Neural cell (in vitro differentiated cells): ENCODE data around the gene PGBD5.

ENCODE experiments used
- CTCF ChIP-seq: fragments of 450-650 bp; IDR thresholded peaks from 2 replicates; pipeline ENCODE4 v1.5.1; 2014; ENCODE audit warnings: antibody characterized with exemption, mild to moderate bottlenecking, moderate library complexity; ENCODE audit not compliant: poor library complexity, severe bottlenecking
- EP300 ChIP-seq: fragments of 450-650 bp; conservative IDR thresholded peaks from 2 replicates; pipeline ENCODE4 v1.6.1; 2014; ENCODE audit warnings: antibody characterized with exemption, mild to moderate bottlenecking, moderate library complexity; ENCODE audit not compliant: poor library complexity, severe bottlenecking
- EZH2 ChIP-seq: fragments of 200-600, 300-800 bp; shearing (Covaris generic), sonication (generic); IDR thresholded peaks from 2 replicates; pipeline ENCODE4 v1.6.1; 2014; ENCODE audit warnings: antibody characterized with exemption, low read length, borderline replicate concordance, mild to moderate bottlenecking; ENCODE audit not compliant: insufficient read depth, poor library complexity, severe bottlenecking
- MXI1 ChIP-seq: fragments of 450-650 bp; conservative IDR thresholded peaks from 2 replicates; pipeline ENCODE4 v1.6.1; 2014; ENCODE audit warnings: antibody characterized with exemption, mild to moderate bottlenecking; ENCODE audit not compliant: poor library complexity, severe bottlenecking
- POLR2AphosphoS5 ChIP-seq: IDR thresholded peaks from 2 replicates; pipeline ENCODE4 v1.6.1; 2012
- RAD21 ChIP-seq: fragments of 450-650 bp; conservative IDR thresholded peaks from 2 replicates; pipeline ENCODE4 v1.6.1; 2014; ENCODE audit warnings: antibody characterized with exemption, mild to moderate bottlenecking, moderate library complexity
- REST ChIP-seq: IDR thresholded peaks from 2 replicates; pipeline ENCODE4 v1.6.1; 2012; ENCODE audit warnings: borderline replicate concordance
- SMC3 ChIP-seq: fragments of 450-650 bp; conservative IDR thresholded peaks from 2 replicates; pipeline ENCODE4 v1.6.1; 2014; ENCODE audit warnings: antibody characterized with exemption, mild to moderate bottlenecking, moderate library complexity; ENCODE audit not compliant: poor library complexity
- TAF1 ChIP-seq: IDR thresholded peaks from 2 replicates; pipeline ENCODE4 v1.6.1; 2012; ENCODE audit warnings: low read depth

- TF ChIP-seq CTCF (no peak), POLR2AphosphoS5 (no peak), EP300 (no peak), EZH2 (no peak), RAD21 (no peak), TAF1 (no peak), SMC3 (no peak), REST (no peak), MXI1 (no peak)
Observed at GRCh38 chr1:230400007-230400344, 26.2 kb downstream of the PGBD5 start.
